ENCODE results near the gene CDC16. TPM values are rescaled to one million over a fixed set of nuclear protein-coding genes. Genes with fewer than 3 reads are reported as not detected.

The CDC16 gene
- total and polyA plus RNA-seq, 2 of the 8 experiments (the other 6 are each of a cell fraction or from before 2014, with no cell fraction given) = 42.5 to 83.4 TPM

- TF ChIP-seq ATF2 (IDR thresholded peaks at IDR 0.05; ENCODE audit: low read length) (no peak), CBX8 (IDR thresholded peaks at IDR 0.05; ENCODE audit: borderline replicate concordance, low read depth, low read length) (no peak), CTCF (IDR thresholded peaks at IDR 0.05; ENCODE audit: control extremely low read depth in 1 of 3, insufficient read depth in 1 of 3, low read depth in 1 of 3, low read length in 3 of 3) (no peak), TAF7 (optimal IDR thresholded peaks at IDR 0.05; ENCODE audit: borderline replicate concordance, low read depth, low read length) (no peak), SIRT6 (IDR thresholded peaks at IDR 0.05; ENCODE audit: low read length) (no peak), SP4 (IDR thresholded peaks at IDR 0.05; ENCODE audit: low read length) (no peak)
Observed at GRCh38 chr13:114227528-114227927, 7.2 kb upstream of the CDC16 start (continued).
